ENCODE measurements around the gene TRAK1. TPM values are rescaled to one million over a fixed set of nuclear protein-coding genes. Genes with fewer than 3 reads are reported as not detected.

Gene TRAK1
- polyA plus RNA-seq, 10 donors = 72.3 to 110 (median 90.8) TPM

- DNase-seq = no peak
These were observed 85.3 kb downstream of the TRAK1 start for GRCh38 chr3:42176242-42177034.

DNA sequence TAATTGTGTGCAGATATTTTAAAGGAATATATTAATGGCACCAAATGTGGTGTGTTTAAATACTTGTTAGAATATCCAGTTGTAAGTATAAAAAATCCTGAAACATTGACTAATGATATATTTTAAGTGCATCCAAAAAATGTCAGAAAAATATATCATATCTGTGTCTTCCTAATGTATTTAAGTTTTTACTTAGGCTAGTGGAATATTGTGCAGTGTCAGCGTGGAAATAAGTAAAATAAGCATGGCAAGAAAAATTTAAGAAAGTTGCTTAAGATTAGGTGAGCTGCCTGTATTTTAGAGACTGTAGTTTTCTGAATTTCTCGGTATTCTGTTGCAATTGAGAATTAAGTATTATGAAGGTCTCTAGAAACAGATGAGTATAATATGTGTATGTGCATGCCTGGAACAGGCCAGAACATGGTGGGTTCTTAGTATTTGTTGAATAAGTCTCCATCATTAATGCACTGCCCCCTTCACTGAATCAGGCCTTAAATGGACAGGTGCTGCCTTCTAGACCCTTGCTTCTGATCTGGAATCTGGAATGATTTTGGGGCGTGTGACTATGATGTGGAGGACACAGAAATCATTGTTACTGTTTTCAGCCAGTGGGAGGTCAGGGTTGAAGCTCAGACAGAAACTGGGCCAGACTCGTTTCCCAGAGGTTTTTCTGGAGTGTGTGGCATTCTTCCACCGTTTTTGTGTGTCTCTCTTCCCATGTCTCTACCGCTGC is 86.1 kb downstream of the TRAK1 start:
- DNase-seq = no peak

GRCh38 chr3:42177801-42178150 is 86.6 kb downstream of the TRAK1 start:
- no peak for DNase-seq

GRCh38 chr3:42179110-42179725 is 88.1 kb downstream of the TRAK1 start:
- peak; percentile 59 to 84 (median 81) for DNase-seq

- no peak for DNase-seq
These were observed 89.7 kb downstream of the TRAK1 start for GRCh38 chr3:42180901-42181300.

- DNase-seq = no peak
These were observed 91.4 kb downstream of the TRAK1 start for GRCh38 chr3:42182555-42182954.

DNA sequence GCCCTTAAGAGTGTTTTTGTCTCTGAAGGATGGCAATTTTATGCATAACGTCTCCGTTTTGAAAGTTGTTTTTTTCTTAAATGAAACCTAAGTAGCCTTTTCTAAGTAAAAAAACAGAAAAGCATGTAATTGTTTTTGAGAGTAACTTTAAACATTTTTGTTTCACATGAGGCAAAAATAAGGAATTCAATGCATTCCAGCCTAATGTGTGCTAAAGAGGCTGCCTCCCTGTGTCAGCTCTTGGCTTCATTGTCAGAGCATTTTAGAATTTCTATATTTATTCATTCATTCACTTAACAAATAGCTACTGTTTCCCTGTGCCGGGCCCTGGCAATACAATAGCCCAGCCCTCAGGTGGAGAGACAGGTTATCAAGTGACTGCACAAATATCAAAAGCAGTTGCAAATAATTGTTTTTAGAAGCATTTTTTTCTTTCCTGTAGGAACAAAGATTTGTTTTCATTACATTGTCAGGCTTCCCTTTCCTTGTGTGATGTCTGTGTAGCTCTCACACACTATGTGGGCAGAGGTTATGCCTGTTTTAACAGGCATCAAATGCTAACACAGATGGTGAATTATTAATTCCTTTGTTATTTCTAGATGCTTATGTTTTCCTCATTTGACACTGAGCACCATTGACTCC is 93.0 kb downstream of the TRAK1 start:
- no peak for DNase-seq

GRCh38 chr3:42184651-42185443 is 93.7 kb downstream of the TRAK1 start:
- no peak for DNase-seq

DNA sequence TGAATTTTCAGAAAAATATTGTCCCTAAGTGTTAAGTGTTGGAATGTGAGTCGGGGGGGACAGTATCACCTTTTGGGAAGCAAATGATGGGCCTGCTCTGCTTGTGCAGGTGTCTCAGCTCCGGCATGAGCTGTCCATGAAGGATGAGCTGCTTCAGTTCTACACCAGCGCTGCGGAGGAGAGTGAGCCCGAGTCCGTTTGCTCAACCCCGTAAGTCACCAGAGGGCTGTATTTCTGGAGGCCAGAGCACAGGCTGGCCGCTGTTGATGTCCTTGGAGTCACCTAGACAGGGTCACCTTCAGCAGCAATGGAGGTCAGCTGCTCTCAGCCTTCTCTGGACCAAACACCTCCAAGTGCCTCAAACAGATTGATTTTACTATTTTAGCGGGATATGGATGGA is 96.8 kb downstream of the TRAK1 start:
- no peak for DNase-seq

- DNase-seq = no peak
These were observed 97.2 kb downstream of the TRAK1 start for GRCh38 chr3:42188376-42188775.

- DNase-seq = no peak
These were observed 97.9 kb downstream of the TRAK1 start for GRCh38 chr3:42189001-42189460.

GRCh38 chr3:42189736-42190135 is 98.6 kb downstream of the TRAK1 start:
- DNase-seq = no peak

- DNase-seq = peak; percentile 40 to 72 (median 70)
These were observed 99.7 kb downstream of the TRAK1 start for GRCh38 chr3:42190701-42191442.

DNA sequence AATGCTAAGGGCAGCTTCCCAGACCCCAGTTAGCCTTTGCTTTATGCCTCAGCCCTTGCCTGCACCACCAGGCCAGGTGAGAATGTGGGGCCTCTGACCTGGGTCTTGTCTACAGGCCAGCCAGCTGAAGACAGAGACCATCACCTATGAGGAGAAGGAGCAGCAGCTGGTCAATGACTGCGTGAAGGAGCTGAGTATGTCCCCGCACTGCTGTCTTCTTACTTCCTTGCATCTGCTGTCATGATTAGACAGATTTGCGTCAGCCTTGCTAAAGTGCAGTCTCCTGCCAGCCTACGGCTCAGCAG is 100.2 kb downstream of the TRAK1 start:
- DNase-seq = no peak

DNA sequence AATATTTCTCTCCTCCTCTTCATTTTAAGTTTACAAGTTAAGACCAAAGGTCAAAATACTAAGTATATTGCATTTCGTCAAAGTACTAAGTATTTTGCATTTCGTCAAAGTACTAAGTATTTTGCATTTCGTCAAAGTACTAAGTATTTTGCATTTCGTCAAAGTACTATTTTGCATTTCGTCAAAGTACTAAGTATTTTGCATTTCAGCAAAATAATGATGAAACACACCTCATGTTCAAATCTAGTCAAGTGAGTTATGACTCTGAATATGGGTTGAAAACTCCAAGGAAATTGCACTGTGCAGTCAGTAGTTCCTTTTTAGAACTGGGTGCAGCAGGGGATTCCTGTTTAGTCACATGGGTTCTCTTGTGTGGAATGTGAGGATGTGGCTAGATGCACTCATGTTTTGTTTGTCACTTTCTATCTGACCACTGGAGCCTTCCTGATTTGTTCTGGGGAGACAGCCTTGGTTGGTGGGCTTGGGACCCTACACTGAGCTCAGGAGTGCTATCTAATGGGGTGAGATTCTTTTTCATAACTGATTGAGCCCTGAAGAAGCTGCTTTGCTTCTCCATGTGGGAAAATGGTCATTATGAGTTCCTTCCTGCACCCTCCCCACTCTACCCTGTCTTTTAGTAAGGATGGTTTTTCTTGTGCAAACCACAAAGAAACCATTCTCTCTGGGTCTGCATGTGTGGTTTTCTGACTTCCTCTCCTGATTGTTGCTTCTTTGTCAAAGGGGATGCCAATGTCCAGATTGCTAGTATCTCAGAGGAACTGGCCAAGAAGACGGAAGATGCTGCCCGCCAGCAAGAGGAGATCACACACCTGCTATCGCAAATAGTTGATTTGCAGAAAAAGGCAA is 101.4 kb downstream of the TRAK1 start:
- DNase-seq = peak in 1 of 3 donors; percentile 21

DNA sequence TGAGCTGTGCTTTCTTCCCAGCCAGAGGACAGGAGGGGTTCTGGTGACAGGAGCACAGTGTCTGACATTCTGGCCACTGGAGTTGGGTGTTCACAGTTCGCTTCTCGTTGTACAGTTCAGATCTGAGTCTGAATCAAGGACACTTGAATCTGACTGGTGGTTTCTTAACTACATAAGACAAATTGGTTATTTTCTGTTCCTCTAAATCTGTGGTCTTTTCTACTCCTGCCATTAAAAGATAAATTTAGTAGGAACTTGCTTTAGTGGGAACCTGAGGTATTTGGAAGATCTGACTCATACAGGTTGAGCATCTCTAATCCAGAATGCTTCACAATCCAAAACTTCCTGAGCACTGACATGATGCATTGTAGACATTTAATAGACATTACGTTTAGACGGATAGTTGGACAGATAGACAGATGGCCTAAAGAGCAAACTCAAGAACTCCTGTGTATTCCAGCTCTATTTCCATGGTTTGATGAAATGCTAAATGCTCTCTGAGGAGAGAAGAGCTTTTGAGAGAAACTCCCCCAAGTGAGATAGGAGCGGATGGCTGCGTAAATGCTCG is 103.9 kb downstream of the TRAK1 start:
- DNase-seq = no peak

DNA sequence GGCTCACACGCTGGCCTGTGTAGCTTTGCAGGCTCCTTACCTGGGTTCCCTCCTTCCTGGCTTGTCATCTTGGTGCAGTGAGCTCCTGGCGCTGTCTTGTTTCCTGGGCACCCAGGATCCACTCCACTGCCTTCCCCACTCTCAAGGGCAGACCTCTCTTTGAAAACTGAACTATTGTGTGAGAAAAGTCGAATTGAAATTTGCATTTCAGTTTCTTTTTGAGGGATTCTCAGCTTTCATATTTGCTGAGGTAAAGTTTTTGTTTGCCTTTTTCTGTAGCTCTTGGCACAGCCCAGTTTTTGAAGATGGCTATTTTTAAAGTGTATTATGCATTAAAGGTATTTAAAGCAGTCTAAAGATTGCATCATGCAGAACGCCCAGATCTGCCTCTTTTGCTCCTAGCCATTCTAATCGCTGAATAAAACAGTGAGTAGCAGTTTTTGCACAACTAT is 104.7 kb downstream of the TRAK1 start:
- DNase-seq = no peak

DNA sequence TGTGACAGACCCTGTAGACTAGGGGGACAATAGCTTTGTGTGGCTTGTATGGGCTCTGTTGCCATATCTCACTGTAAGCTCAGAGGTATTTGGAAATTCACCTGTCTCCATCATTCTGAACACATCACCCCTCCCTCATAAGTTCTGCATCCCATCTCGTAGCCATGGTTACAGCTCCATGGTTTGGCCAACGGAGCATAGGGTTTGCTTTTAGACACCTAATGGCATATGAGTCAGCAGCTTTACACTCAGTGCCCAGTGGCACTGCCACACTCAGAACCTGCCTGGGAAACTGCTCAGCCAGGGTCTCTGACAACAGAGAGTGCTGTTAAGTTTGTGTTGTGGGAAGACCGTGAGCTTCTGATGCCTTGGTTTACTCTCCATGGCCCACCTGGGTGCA is 107.6 kb downstream of the TRAK1 start:
- DNase-seq = no peak

- DNase-seq = no peak
These were observed 111.2 kb downstream of the TRAK1 start for GRCh38 chr3:42202217-42202865.

Data from muscle of back (tissue), 11 donors.